HUES6 (cell line): Measurements from ENCODE around the gene DMRT2.

ENCODE experiments used
- H3K27ac ChIP-seq: 2 replicates; pipeline ENCODE4 v1.7.0; 2013; ENCODE audit warnings: low read depth, mild to moderate bottlenecking, low read length, inconsistent platforms
- H3K27me3 ChIP-seq: 2 replicates; pipeline ENCODE4 v1.6.1; 2013; ENCODE audit warnings: low read length; ENCODE audit not compliant: control insufficient read depth, insufficient read depth
- H3K36me3 ChIP-seq: 2 replicates; pipeline ENCODE4 v1.6.1; 2013; ENCODE audit warnings: low read length; ENCODE audit not compliant: control insufficient read depth, insufficient read depth
- H3K4me1 ChIP-seq: 2 replicates; pipeline ENCODE4 v1.6.1; 2013; ENCODE audit warnings: low read length; ENCODE audit not compliant: control insufficient read depth, insufficient read depth
- H3K4me3 ChIP-seq: 2 replicates; pipeline ENCODE4 v1.5.1; 2013; ENCODE audit warnings: low read depth, low read length
- H3K9ac ChIP-seq: one replicate; pipeline ENCODE4 v1.6.1; 2013; ENCODE audit warnings: mild to moderate bottlenecking, low read length
- H3K9me3 ChIP-seq: 2 replicates; pipeline ENCODE4 v1.6.1; 2013; ENCODE audit warnings: low read depth, low read length; ENCODE audit not compliant: control insufficient read depth, insufficient read depth

DMRT2 gene

DNA sequence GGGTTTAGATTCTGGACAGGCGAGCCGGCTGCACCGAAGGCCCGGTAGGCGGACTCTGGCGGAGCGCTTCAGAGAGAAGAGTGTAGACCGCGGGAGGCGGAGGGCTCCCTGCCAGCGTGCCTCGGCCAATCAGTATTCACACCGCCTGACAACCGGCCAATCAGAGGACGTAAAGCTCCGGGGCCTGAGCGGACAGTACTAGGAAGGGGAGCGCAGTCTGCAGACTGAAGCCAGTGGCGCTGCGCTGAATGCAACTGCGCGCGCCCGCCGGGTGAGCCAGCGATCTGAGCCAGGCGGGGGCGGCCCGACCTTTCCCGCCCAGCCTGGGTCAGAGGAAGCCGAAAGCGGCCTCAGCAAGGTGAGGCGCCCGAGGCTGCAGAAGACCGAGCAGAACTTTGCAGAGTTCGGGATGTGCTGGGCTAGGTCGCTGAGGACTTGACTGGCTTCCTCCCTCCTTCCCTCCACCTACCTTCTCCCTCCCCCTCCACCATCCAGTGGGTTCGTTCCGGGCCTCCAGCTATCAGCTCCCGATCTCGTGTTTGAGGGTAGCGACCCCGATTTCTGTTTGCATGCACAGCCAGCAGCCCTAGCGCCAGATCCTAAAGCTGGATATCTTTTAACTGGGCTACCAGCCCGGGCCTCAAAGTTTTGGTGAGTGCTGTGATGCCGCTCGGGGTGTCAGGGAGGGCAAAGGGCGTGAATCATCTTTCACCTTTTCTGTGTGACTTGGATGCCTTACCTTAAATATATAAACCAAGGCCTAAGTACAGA lies at the start of gene DMRT2:
Gene DMRT2, plus strand, starts transcription at position 233 of the 771 bp plus-strand sequence. CDS start 1,257 bp downstream, outside the sequence.
- Histone ChIP-seq H3K4me1 (peaks cover 13% of the 10 kb centered on the region; the same call in 1 of the 2 replicates), H3K4me3 (peak within 1 kb of the TSS; percentile 59), H3K27ac (no peak within 1 kb of the TSS), H3K9me3 (no peaks in the 10 kb centered on the region), H3K27me3 (peaks cover 100% of the 10 kb centered on the region), H3K36me3 (no peaks in the 10 kb centered on the region), H3K9ac (no peak within 1 kb of the TSS)

DNA sequence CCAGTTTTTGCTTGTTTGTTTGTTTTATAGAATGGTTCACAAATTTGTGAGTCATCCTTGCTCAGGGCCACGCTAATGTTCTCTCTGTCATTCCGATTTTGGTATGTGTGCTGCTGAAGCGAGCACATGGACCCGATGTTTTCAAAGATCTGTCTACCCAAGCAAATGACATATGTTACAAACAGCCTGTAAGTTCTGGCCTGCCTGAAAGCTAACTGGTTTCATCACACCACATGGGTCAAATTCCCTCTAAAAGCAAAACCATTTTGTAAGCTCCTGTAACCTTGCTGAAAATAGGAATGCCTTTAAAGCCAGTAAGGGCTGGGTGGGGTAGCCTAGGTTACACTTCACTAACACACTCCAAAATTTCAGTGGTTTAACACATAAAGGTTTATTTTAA lies 48.3 kb upstream of the DMRT2 start:
- H3K4me3 ChIP-seq, result no peak overlapping the region
- H3K27ac ChIP-seq, result no peak overlapping the region
- no peaks in the 10 kb centered on the region for H3K27me3 ChIP-seq
- no peaks in the 10 kb centered on the region for H3K4me1 ChIP-seq
- H3K9me3 ChIP-seq, result peaks cover 36% of the 10 kb centered on the region
- no peaks in the 10 kb centered on the region for H3K36me3 ChIP-seq
- H3K9ac ChIP-seq, result no peak overlapping the region

DNA sequence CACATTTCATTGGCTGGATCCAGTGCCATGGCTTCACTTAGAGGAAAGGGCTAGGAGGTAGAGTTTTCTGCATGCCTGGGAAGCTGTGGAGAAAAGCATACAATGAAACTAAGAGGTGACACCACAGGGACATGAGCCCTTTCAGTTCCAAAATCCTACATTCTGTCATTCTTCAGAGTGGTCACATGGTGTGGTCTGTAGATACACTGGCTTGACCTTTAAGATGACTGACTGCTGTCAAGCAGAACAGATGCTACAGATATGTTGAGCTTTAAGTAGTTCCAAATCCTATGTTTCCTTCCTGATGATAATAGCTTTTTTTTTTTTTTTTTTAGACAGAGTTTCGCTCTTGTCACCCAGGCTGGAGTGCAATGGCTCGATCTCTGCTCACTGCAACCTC lies 47.5 kb upstream of the DMRT2 start:
- Histone ChIP-seq H3K36me3 (no peaks in the 10 kb centered on the region), H3K4me1 (no peaks in the 10 kb centered on the region), H3K27ac (no peak overlapping the region), H3K27me3 (peaks cover 3% of the 10 kb centered on the region; the same call in 1 of the 2 replicates), H3K9me3 (peaks cover 35% of the 10 kb centered on the region), H3K9ac (no peak overlapping the region), H3K4me3 (no peak overlapping the region)

DNA sequence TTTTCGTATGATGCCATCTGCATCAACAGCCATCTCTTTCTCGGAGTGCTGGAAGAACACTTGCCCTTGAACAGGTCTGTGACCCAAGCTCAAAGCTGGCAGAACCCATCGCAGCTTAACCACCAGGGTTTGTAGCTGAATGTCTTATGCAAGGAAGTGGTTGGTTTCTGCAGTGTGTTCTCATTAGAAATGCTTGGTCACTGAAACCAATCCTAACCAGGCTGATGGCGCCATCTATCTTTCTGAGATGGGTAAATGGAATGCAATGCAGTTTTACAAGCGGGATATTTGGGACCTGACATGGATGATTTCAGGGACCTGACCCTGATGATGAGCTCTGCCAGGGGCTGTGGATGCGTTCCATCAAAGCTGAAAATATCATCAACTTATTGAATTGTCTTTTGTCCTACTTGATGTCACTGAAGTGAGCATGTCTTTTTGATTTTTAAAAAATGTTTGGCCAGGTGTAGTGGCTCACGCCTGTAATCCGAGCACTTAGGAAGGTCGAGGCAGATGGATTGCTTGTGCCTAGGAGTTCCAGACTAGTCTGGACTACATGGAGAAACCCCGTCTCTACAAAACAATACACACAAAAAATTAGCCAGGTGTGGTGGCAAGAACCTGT lies 45.0 kb upstream of the DMRT2 start:
- Histone ChIP-seq H3K4me1 (no peaks in the 10 kb centered on the region), H3K36me3 (no peaks in the 10 kb centered on the region), H3K27me3 (peaks cover 10% of the 10 kb centered on the region), H3K27ac (no peak overlapping the region), H3K9ac (no peak overlapping the region), H3K4me3 (no peak overlapping the region), H3K9me3 (peaks cover 14% of the 10 kb centered on the region)

DNA sequence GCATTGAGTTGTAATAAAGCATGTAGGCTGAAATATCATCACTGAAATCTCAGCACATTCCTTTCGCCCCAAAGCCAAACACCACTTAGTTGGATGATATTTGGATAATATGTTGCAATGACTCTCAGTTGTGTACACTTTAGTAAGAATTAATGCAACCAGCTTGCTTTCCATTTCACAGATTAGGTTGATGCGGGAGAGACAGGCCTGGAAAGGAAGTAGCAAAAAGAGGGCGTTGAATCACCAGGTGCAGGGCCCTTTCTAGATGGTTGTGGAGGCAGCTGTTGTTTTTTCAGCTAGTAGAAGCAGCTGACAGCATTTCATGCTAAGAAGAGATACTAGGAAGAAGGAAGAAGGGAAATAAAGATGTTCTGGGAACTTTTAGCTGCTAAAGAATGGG lies 42.8 kb upstream of the DMRT2 start:
- H3K4me1 ChIP-seq, result no peaks in the 10 kb centered on the region
- H3K27ac ChIP-seq, result no peak overlapping the region
- H3K27me3 ChIP-seq, result peaks cover 10% of the 10 kb centered on the region
- H3K4me3 ChIP-seq, result no peak overlapping the region
- no peaks in the 10 kb centered on the region for H3K36me3 ChIP-seq
- no peaks in the 10 kb centered on the region for H3K9me3 ChIP-seq
- H3K9ac ChIP-seq, result no peak overlapping the region

DNA sequence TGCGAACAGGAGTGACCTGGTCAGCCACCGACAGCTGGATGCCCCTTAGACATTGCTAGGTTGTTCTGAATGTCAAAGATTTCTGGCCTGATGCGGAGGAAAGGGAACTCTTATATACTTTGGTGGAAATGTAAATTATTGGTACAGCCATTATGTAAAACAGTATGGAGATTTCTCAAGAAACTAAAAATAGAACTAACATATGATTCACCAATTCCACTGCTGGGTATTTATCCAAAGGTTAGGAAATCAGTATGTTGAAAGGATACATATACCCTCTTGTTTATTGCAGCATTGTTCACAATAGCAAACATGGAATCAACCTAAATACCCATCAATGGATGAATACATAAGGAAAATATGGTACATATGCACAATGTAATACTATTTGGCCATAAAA lies 41.9 kb upstream of the DMRT2 start:
- H3K9ac ChIP-seq, result no peak overlapping the region
- no peak overlapping the region for H3K27ac ChIP-seq
- no peaks in the 10 kb centered on the region for H3K9me3 ChIP-seq
- no peak overlapping the region for H3K4me3 ChIP-seq
- H3K36me3 ChIP-seq, result no peaks in the 10 kb centered on the region
- peaks cover 10% of the 10 kb centered on the region for H3K27me3 ChIP-seq
- H3K4me1 ChIP-seq, result no peaks in the 10 kb centered on the region

DNA sequence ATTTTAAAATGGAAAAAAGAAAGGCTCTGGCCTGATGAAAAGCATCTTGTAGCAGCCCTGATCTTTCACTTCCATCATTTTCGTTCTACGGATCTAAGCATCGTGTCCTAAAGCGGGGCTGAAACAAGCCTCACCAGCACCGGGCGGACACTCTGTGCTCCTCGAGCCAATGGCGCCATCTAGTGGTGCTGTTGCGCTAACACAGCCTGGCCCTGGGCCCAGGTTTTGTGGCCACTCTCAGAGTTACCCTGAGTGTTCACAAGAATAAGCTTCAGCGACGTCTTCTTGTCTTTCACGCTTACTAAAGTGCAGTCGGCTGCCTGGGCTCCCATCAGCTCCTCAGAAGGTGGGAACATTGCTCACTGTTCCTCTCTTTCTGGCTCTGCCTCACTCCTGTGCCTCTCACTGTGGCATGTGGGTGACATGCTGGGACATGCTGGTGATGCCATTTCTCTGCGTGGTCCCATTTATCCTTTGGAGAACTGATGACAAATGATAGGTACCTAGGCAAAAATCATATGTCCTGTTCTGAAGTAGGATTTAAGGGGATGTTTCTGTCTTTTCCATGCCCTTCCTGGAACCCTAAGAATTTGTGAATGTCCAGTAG lies 41.0 kb upstream of the DMRT2 start:
- H3K9me3 ChIP-seq, result no peaks in the 10 kb centered on the region
- no peak overlapping the region for H3K9ac ChIP-seq
- peaks cover 10% of the 10 kb centered on the region for H3K27me3 ChIP-seq
- H3K4me3 ChIP-seq, result no peak overlapping the region
- no peaks in the 10 kb centered on the region for H3K4me1 ChIP-seq
- no peaks in the 10 kb centered on the region for H3K36me3 ChIP-seq
- no peak overlapping the region for H3K27ac ChIP-seq

DNA sequence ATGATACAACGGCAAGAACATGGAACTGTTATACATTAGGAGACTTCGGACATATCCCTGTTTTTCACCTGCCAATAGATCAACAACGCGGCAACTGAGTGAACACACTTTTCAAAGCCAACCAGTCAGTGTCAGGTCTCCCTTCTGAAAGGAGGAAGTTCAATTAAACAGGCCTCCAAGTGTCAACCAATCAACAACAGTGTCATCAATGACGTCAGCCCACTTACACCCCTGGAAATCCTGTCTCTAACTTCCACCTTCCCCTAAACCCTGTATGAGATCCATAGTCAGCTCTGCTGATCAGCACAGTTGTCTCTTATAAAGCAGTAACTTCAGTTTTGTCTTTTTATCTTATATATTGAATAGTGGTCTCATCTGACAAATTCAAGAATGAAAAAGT lies 37.1 kb upstream of the DMRT2 start:
- Histone ChIP-seq H3K36me3 (no peaks in the 10 kb centered on the region), H3K4me1 (no peaks in the 10 kb centered on the region), H3K4me3 (no peak overlapping the region), H3K9me3 (no peaks in the 10 kb centered on the region), H3K27ac (no peak overlapping the region), H3K27me3 (peaks cover 7% of the 10 kb centered on the region; the same call in 1 of the 2 replicates), H3K9ac (no peak overlapping the region)

DNA sequence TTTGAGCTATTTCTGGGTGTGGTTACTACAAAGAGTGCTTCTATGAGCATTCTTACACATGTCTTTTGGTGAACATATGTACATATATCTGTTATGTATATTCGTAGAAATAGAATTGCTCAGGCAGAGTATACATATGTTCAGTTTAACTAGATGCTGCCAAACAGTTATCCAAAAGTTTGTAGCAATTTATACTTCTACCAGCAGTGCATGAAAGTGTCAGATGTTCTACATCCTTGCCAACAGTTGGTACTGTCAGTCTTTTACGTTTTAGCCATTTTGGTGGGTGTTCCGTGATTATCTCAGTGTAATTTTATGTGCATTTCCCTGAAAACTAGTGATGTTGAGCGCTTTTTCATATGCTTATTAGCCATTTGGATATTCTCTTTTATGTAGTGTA lies 35.9 kb upstream of the DMRT2 start:
- no peaks in the 10 kb centered on the region for H3K36me3 ChIP-seq
- 0 out of 2 replicates have a peak, but pooled peaks cover 2% of the 10 kb centered on the region for H3K27me3 ChIP-seq
- no peak overlapping the region for H3K27ac ChIP-seq
- no peaks in the 10 kb centered on the region for H3K9me3 ChIP-seq
- no peak overlapping the region for H3K9ac ChIP-seq
- no peak overlapping the region for H3K4me3 ChIP-seq
- no peaks in the 10 kb centered on the region for H3K4me1 ChIP-seq

DNA sequence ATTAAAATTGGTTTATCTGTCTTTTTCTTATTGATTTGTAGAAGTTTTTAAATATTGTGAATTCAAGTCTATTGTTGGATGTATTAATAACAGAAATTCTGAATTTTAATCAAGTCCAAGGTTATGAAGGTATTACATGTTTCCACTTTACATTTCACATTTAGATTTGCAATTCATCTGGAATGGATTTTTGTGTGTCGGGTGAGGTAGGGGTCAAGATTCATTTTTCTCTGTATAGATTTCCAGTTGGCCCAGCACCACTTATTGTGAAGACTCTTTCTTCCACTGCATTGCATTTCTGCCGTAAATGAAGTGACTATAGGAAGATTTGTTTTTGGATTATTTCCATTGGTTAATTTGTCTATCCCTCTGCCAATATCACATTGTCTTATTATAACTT lies 35.5 kb upstream of the DMRT2 start:
- no peaks in the 10 kb centered on the region for H3K36me3 ChIP-seq
- no peaks in the 10 kb centered on the region for H3K9me3 ChIP-seq
- 0 out of 2 replicates have a peak, but pooled peaks cover 4% of the 10 kb centered on the region for H3K27me3 ChIP-seq
- no peaks in the 10 kb centered on the region for H3K4me1 ChIP-seq
- H3K4me3 ChIP-seq, result no peak overlapping the region
- no peak overlapping the region for H3K27ac ChIP-seq
- H3K9ac ChIP-seq, result no peak overlapping the region

DNA sequence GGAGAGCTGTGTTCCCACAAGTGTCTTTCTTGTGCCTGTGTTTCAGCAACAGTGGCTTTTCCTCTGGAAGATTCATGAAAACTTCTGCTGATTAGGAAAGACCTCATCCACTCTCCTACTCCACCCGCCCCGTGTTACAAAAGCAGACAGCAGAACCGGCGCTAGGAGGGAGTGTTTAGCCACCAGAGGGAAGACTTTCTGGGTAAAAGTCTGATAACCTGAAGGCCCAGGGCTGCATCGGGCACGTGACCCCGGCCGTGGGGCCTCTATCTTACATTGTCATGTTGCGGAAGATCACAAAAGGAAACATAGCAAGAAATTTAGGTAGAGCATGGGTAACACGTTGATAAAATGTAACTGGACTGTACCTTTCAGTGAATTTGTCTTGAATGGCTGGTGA lies 32.0 kb upstream of the DMRT2 start:
- Histone ChIP-seq H3K4me3 (no peak overlapping the region), H3K9me3 (peaks cover 2% of the 10 kb centered on the region; the same call in 1 of the 2 replicates), H3K36me3 (no peaks in the 10 kb centered on the region), H3K4me1 (no peaks in the 10 kb centered on the region), H3K9ac (no peak overlapping the region), H3K27me3 (peaks cover 11% of the 10 kb centered on the region; the same call in 1 of the 2 replicates), H3K27ac (no peak overlapping the region)
